Mesothelial cell of epicardium (in vitro differentiated cells): ENCODE results near the gene COL21A1. TPM values are rescaled to one million over a fixed set of nuclear protein-coding genes. Genes with fewer than 3 reads are reported as not detected.

Source experiments
- DNase-seq, 2 experiments: peaks; one replicate each; pipeline ENCODE4 v3.0.0; 2021; ENCODE audit warnings: low spot score in 2 of 2; ENCODE audit not compliant: unreplicated experiment in 2 of 2
- H3K27ac Mint-ChIP-seq: 2 replicates; pipeline ENCODE4 v1.8.0; 2021; ENCODE audit warnings: mixed read lengths
- H3K27me3 Mint-ChIP-seq: 2 replicates; pipeline ENCODE4 v1.8.0; 2021; ENCODE audit warnings: low read depth, mixed read lengths
- H3K36me3 Mint-ChIP-seq: 2 replicates; pipeline ENCODE4 v1.8.0; 2021; ENCODE audit warnings: mixed read lengths
- H3K4me1 Mint-ChIP-seq: 2 replicates; pipeline ENCODE4 v1.8.0; 2021; ENCODE audit warnings: mixed read lengths
- H3K4me3 Mint-ChIP-seq: 2 replicates; pipeline ENCODE4 v1.8.0; 2021; ENCODE audit warnings: mild to moderate bottlenecking, moderate library complexity, mixed read lengths
- H3K9me3 Mint-ChIP-seq: 2 replicates; pipeline ENCODE4 v1.8.0; 2021; ENCODE audit warnings: mixed read lengths
- CTCF ChIP-seq: fragments of 200-600 bp; sonication (generic); IDR thresholded peaks from one replicate; pipeline ENCODE4 v1.5.0; 2021; ENCODE audit warnings: antibody characterized with exemption; ENCODE audit not compliant: unreplicated experiment
- total RNA-seq: library from RNA; stranded (reverse); gene quantifications from 3 replicates; pipeline ENCODE4 v1.2.1, GENCODE V29; 2021

COL21A1 gene
- total RNA-seq, 1 donor from 2014 or later, result 17.5 TPM

GRCh38 chr6:56288347-56288746 lies 41.0 kb upstream of the COL21A1 start:
- no peak for DNase-seq
- TF ChIP-seq CTCF, result no peak
- peaks cover 10% of the 10 kb centered on the region for H3K4me1 Mint-ChIP-seq
- H3K27ac Mint-ChIP-seq, result no peak overlapping the region
- H3K4me3 Mint-ChIP-seq, result no peak overlapping the region
- peaks cover 18% of the 10 kb centered on the region for H3K9me3 Mint-ChIP-seq
- no peaks in the 10 kb centered on the region for H3K27me3 Mint-ChIP-seq
- no peaks in the 10 kb centered on the region for H3K36me3 Mint-ChIP-seq

GRCh38 chr6:56282391-56282790 lies 35.0 kb upstream of the COL21A1 start:
- no peak overlapping the region for H3K27ac Mint-ChIP-seq
- H3K27me3 Mint-ChIP-seq, result no peaks in the 10 kb centered on the region
- TF ChIP-seq CTCF, result no peak
- H3K4me3 Mint-ChIP-seq, result no peak overlapping the region
- no peak for DNase-seq
- H3K9me3 Mint-ChIP-seq, result peaks cover 14% of the 10 kb centered on the region
- no peaks in the 10 kb centered on the region for H3K36me3 Mint-ChIP-seq
- H3K4me1 Mint-ChIP-seq, result peaks cover 15% of the 10 kb centered on the region

GRCh38 chr6:56280126-56280525 lies 32.7 kb upstream of the COL21A1 start:
- Mint-ChIP-seq H3K36me3 (no peaks in the 10 kb centered on the region), H3K9me3 (peaks cover 16% of the 10 kb centered on the region), H3K4me3 (no peak overlapping the region), H3K4me1 (peaks cover 10% of the 10 kb centered on the region), H3K27ac (no peak overlapping the region), H3K27me3 (no peaks in the 10 kb centered on the region)
- DNase-seq, result no peak
- no peak for TF ChIP-seq CTCF

- TF ChIP-seq CTCF, result no peak
- no peaks in the 10 kb centered on the region for H3K36me3 Mint-ChIP-seq
- H3K9me3 Mint-ChIP-seq, result peaks cover 16% of the 10 kb centered on the region
- H3K27me3 Mint-ChIP-seq, result no peaks in the 10 kb centered on the region
- no peak overlapping the region for H3K4me3 Mint-ChIP-seq
- no peak for DNase-seq
- peaks cover 10% of the 10 kb centered on the region for H3K4me1 Mint-ChIP-seq
- no peak overlapping the region for H3K27ac Mint-ChIP-seq
Observed at GRCh38 chr6:56279331-56280080, 32.1 kb upstream of the COL21A1 start.

- Mint-ChIP-seq H3K27ac (no peak overlapping the region), H3K4me1 (peaks cover 10% of the 10 kb centered on the region), H3K27me3 (no peaks in the 10 kb centered on the region), H3K4me3 (no peak overlapping the region), H3K9me3 (peaks cover 27% of the 10 kb centered on the region), H3K36me3 (peaks cover 5% of the 10 kb centered on the region)
- DNase-seq, result no peak
- TF ChIP-seq CTCF, result no peak
Observed at GRCh38 chr6:56278171-56278591, 30.8 kb upstream of the COL21A1 start.
